ENCODE results near the gene LUC7L2.

LUC7L2 gene

GRCh38 chr7:139334399-139335150 lies 25.1 kb upstream of the LUC7L2 start:
- H3K4me2 ChIP-seq: no peak overlapping the region
- no peaks in the 10 kb centered on the region; a peak in 3 of 20 replicates for H3K4me1 ChIP-seq
- H4K20me1 ChIP-seq: no peaks in the 10 kb centered on the region
- H3K9me3 ChIP-seq (replicated peaks in 1 of 11): peaks cover 0 to 5% (median 1%) of the 10 kb centered on the region in 11 experiments; a peak in 14 of 22 replicates
- H3K36me3 ChIP-seq: no peaks in the 10 kb centered on the region
- no peak overlapping the region for H3K27ac ChIP-seq
- no peaks in the 10 kb centered on the region for H3K27me3 ChIP-seq
- H3K4me3 ChIP-seq: no peak overlapping the region
- no peak for TF ChIP-seq Cebpa-rat (IDR thresholded peaks at IDR 0.05)
- H3K9ac ChIP-seq: no peak overlapping the region

GRCh38 chr7:139339025-139339424 lies 20.7 kb upstream of the LUC7L2 start:
- Histone ChIP-seq H3K9me3 (replicated peaks in 1 of 11) (peaks cover 0 to 10% (median 5%) of the 10 kb centered on the region in 11 experiments; a peak in 16 of 22 replicates), H3K4me1 (peaks cover 11 to 20% (median 17%) of the 10 kb centered on the region in 10 experiments), H3K4me2 (peak overlapping the region in 5 of 11 experiments; percentile 28 to 92 (median 50); a peak in 5 of 22 replicates), H3K4me3 (peak overlapping the region in 2 of 10 experiments; percentile 75 to 91; a peak in 2 of 20 replicates), H3K36me3 (peaks cover 0 to 8% (median 0%) of the 10 kb centered on the region in 11 experiments; a peak in 4 of 22 replicates), H3K27me3 (no peaks in the 10 kb centered on the region), H4K20me1 (no peaks in the 10 kb centered on the region), H3K9ac (no peak overlapping the region), H3K27ac (peak overlapping the region in 8 of 11 experiments; percentile 20 to 100 (median 99); a peak in 14 of 22 replicates)
- TF ChIP-seq Cebpa-rat (IDR thresholded peaks at IDR 0.05): no peak

GRCh38 chr7:139339698-139340036 lies 20.0 kb upstream of the LUC7L2 start:
- Histone ChIP-seq H3K4me2 (peak overlapping the region; percentile 28 to 92 (median 50); a peak in 20 of 22 replicates), H3K9ac (peak overlapping the region; percentile 95 to 100 (median 99); a peak in 20 of 22 replicates), H3K36me3 (peaks cover 0 to 11% (median 1%) of the 10 kb centered on the region in 11 experiments; a peak in 4 of 22 replicates), H3K4me3 (peak overlapping the region; percentile 67 to 91 (median 80)), H3K9me3 (replicated peaks in 1 of 11) (peaks cover 0 to 10% (median 5%) of the 10 kb centered on the region in 11 experiments; a peak in 16 of 22 replicates), H4K20me1 (no peaks in the 10 kb centered on the region), H3K4me1 (peaks cover 11 to 21% (median 18%) of the 10 kb centered on the region in 10 experiments), H3K27me3 (no peaks in the 10 kb centered on the region), H3K27ac (peak overlapping the region; percentile 94 to 100 (median 99))
- TF ChIP-seq Cebpa-rat (IDR thresholded peaks at IDR 0.05): no peak

- H4K20me1 ChIP-seq: no peaks in the 10 kb centered on the region
- no peaks in the 10 kb centered on the region for H3K27me3 ChIP-seq
- H3K4me1 ChIP-seq: peaks cover 16 to 27% (median 21%) of the 10 kb centered on the region in 10 experiments
- H3K4me2 ChIP-seq: peak overlapping the region; percentile 85 to 97 (median 93)
- TF ChIP-seq Cebpa-rat (IDR thresholded peaks at IDR 0.05): peak in 6 of 11 experiments; percentile 23 to 59 (median 41); a peak in 6 of 22 replicates
- H3K36me3 ChIP-seq: peaks cover 0 to 14% (median 4%) of the 10 kb centered on the region in 11 experiments; a peak in 11 of 22 replicates
- H3K27ac ChIP-seq: peak overlapping the region; percentile 94 to 100 (median 99)
- H3K4me3 ChIP-seq: peak overlapping the region; percentile 67 to 91 (median 80)
- peak overlapping the region; percentile 95 to 100 (median 99) for H3K9ac ChIP-seq
- peaks cover 0 to 10% (median 5%) of the 10 kb centered on the region in 11 experiments; a peak in 16 of 22 replicates for H3K9me3 ChIP-seq (replicated peaks in 1 of 11)
Measured at GRCh38 chr7:139340037-139340807, 19.5 kb upstream of the LUC7L2 start.

- Histone ChIP-seq H3K4me1 (peaks cover 16 to 30% (median 23%) of the 10 kb centered on the region in 10 experiments), H3K27ac (peak overlapping the region; percentile 94 to 100 (median 99)), H3K4me2 (peak overlapping the region; percentile 85 to 97 (median 93)), H4K20me1 (no peaks in the 10 kb centered on the region; a peak in 1 of 22 replicates), H3K9me3 (replicated peaks in 1 of 11) (peaks cover 0 to 10% (median 5%) of the 10 kb centered on the region in 11 experiments; a peak in 16 of 22 replicates), H3K36me3 (peaks cover 3 to 19% (median 9%) of the 10 kb centered on the region in 11 experiments; a peak in 17 of 22 replicates), H3K4me3 (peak overlapping the region; percentile 67 to 91 (median 80)), H3K27me3 (no peaks in the 10 kb centered on the region), H3K9ac (peak overlapping the region; percentile 95 to 100 (median 99))
- TF ChIP-seq Cebpa-rat (IDR thresholded peaks at IDR 0.05): no peak
Measured at GRCh38 chr7:139340808-139341057, 19.0 kb upstream of the LUC7L2 start.

GRCh38 chr7:139341058-139341775 lies 18.5 kb upstream of the LUC7L2 start, which contains the start of gene FMC1:
Gene FMC1, plus strand, starts transcription at chr7:139341337. Its CDS starts 48 bp downstream, at chr7:139341385.
- no peak for TF ChIP-seq Cebpa-rat (IDR thresholded peaks at IDR 0.05)
- Histone ChIP-seq H3K27me3 (no peaks in the 10 kb centered on the region), H4K20me1 (no peaks in the 10 kb centered on the region; a peak in 1 of 22 replicates), H3K9ac (peak within 1 kb of the TSS; percentile 95 to 100 (median 99)), H3K4me3 (peak within 1 kb of the TSS; percentile 67 to 91 (median 80)), H3K4me2 (peak within 1 kb of the TSS; percentile 85 to 97 (median 93)), H3K27ac (peak within 1 kb of the TSS; percentile 94 to 100 (median 99)), H3K9me3 (replicated peaks in 1 of 11) (peaks cover 0 to 10% (median 5%) of the 10 kb centered on the region in 11 experiments; a peak in 16 of 22 replicates), H3K4me1 (peaks cover 16 to 30% (median 23%) of the 10 kb centered on the region in 10 experiments), H3K36me3 (peaks cover 8 to 24% (median 14%) of the 10 kb centered on the region in 11 experiments; a peak in 21 of 22 replicates)

GRCh38 chr7:139341776-139342226 lies 17.9 kb upstream of the LUC7L2 start:
- H3K27ac ChIP-seq: peak overlapping the region; percentile 94 to 100 (median 99)

GRCh38 chr7:139345042-139345441 lies 14.7 kb upstream of the LUC7L2 start:
- peaks cover 0 to 1% (median 0%) of the 10 kb centered on the region in 11 experiments; a peak in 2 of 22 replicates for H3K9me3 ChIP-seq (replicated peaks in 1 of 11)
- H3K9ac ChIP-seq: peak overlapping the region in 1 of 11 experiments; percentile 21; a peak in 1 of 22 replicates
- no peaks in the 10 kb centered on the region for H3K27me3 ChIP-seq
- H3K4me2 ChIP-seq: peak overlapping the region in 1 of 11 experiments; percentile 25; a peak in 1 of 22 replicates
- H3K36me3 ChIP-seq: peaks cover 38 to 60% (median 47%) of the 10 kb centered on the region in 11 experiments
- H3K4me3 ChIP-seq: no peak overlapping the region
- no peaks in the 10 kb centered on the region; a peak in 1 of 22 replicates for H4K20me1 ChIP-seq
- TF ChIP-seq Cebpa-rat (IDR thresholded peaks at IDR 0.05): no peak
- H3K27ac ChIP-seq: peak overlapping the region in 2 of 11 experiments; percentile 3 to 41; a peak in 3 of 22 replicates
- H3K4me1 ChIP-seq: peaks cover 16 to 30% (median 23%) of the 10 kb centered on the region in 10 experiments

More at GRCh38 chr7:139341776-139342226, 17.9 kb upstream of the LUC7L2 start:
- Histone ChIP-seq H3K9ac (peak overlapping the region; percentile 95 to 100 (median 99)), H3K27me3 (no peaks in the 10 kb centered on the region), H3K4me2 (peak overlapping the region; percentile 85 to 97 (median 93)), H3K36me3 (peaks cover 14 to 30% (median 20%) of the 10 kb centered on the region in 11 experiments), H3K4me3 (peak overlapping the region; percentile 67 to 91 (median 80)), H3K4me1 (peaks cover 16 to 30% (median 23%) of the 10 kb centered on the region in 10 experiments), H3K9me3 (replicated peaks in 1 of 11) (peaks cover 0 to 10% (median 5%) of the 10 kb centered on the region in 11 experiments; a peak in 16 of 22 replicates), H4K20me1 (no peaks in the 10 kb centered on the region; a peak in 1 of 22 replicates)
- TF ChIP-seq Cebpa-rat (IDR thresholded peaks at IDR 0.05): no peak
